GM18858 (cell line): Measurements from ENCODE around the gene KRT32.
"Not testable (repeated sequence)": the region's sequence is repeated elsewhere in the genome, so short reads cannot be mapped to it uniquely, and the experiment has no call there.

Experiments used
- ATAC-seq: cut with Tn5 transposase; IDR thresholded peaks from one replicate; pipeline ENCODE4 v1.9.1; 2021; ENCODE audit not compliant: unreplicated experiment

The KRT32 gene

DNA sequence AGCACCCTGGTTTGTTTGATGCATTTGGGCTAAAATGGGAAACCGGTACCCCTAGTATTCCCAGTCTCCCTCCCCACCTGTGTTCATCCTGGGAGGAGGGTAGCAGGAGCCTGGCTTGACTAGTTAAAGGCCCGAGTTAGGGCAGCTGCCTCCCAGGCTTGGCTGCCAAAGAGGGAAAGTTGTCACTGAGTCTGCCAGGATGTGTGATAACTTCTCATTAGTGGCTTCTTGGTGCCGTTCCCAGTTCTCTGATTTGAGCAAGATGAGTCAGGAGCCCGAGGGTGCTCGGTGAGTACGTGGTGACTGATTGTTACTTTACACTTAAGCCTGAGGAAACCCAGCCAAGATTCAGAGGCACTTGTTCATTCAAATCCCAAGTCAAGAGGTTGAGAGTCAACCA, 2.5 kb downstream of the KRT32 start:
- no peak for ATAC-seq

DNA sequence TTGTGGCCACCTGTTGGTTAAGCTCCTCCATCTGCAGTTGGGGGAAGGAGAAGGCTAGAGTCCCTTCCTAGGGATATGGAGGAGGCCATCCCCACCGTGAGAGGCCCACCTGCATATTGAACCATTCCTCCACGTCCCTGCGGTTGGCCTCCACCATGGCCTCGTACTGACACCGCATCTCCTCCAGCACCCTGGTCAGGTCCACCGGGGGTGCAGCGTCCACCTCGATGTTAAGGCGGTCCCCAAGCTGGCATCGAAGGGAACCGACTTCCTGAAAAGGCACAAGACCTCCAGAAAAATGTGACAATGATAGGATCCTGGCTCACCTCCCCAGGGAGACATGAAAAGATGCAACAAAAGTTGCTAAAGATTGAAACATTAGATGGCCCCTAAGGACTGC, 3.0 kb downstream of the KRT32 start:
- no peak for ATAC-seq

DNA sequence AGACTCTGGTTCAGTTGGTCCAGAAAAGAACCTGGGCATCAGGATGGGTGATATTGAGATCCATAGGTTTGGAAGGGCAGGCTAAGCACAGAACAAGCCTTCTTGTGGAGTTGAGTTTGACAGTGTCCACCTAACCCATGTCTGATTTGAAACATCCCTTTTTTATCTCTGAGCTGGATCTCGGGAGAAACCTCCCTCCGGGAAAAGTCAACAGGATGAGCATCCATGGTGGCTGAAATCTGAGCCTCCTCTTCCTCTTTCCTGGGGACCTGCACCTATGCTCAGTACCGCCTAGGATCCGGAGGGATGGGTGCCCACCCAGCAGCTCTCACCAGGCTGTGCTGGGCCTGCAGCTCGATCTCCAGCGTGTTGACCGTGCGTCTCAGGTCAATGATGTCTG, 3.4 kb downstream of the KRT32 start:
- ATAC-seq: no peak

DNA sequence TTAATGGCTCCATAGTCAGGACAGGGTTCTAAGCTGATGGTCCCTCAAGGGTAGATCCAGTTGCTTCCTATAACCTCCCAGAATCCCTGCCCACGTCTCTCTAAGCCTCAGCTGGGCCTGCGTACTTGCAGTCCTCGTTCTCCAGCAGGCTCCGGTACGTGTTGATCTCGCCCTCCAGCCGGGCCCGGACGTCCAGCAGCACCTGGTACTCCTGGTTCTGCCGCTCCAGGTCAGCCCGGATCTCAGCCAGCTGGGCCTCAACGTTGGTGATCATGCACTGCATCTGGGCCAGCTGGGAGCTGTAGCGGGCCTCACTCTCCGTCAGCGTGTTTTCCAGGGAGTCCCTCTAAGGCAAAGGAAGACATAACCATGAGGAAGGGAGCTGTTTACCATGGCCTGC, 4.5 kb downstream of the KRT32 start:
- ATAC-seq: no peak

DNA sequence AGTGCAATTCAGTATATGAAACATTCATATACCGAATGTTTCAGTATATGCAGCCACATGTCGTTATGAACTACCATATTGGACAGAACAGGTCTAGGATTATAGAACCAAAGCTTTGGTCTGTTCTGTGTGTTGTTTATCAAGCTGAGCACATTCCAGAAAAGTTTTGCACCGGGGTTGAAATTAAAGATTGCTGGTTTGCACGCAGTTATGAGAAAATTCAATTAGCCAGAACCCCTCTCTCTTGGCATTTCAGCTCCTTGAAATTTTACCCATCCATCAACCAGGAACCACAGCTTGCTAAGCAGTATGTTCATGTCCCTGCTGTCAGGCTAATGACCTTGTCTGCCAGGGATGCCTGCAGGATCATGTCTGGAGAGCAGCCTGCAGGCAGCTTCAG, 9.5 kb downstream of the KRT32 start:
- ATAC-seq: no peak

DNA sequence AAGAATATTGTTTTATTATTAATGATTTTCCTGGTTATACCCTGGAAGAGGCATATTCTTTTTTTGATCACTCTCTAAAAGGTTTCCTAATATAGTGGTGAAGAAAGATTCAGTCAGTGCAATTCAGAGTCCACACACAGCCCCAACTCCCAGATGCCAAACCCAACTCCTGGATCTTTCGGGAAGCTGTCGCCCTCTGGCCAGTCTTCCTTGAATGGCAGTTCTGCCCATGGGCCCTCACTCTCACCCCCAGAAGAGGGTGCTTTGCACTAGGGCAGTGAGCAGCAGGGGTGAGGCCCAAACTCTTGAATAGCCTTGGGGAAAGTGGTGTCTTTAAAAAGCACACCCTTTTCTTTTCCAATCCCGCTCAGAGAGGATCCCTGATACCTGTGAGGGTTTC, 11.0 kb downstream of the KRT32 start:
- ATAC-seq: no peak

DNA sequence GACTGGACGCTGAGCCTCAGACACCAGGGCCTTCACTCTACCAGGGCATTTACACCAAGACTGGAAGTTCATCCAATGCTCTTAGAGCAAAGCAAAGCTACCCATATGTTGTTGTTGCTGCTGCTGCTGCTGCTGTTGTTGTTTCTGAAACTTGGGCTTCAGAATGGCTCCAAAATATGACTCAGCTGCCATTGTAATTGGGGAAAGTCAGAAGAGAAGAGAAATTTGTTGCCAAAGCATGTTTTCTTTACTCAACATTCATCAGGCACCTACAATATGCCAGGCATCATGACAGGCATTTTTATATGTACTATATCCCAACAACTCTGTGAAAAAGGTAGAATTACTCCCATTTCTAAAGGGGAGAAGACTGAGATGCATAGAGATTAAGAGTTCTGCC, 11.9 kb downstream of the KRT32 start:
- no peak for ATAC-seq

DNA sequence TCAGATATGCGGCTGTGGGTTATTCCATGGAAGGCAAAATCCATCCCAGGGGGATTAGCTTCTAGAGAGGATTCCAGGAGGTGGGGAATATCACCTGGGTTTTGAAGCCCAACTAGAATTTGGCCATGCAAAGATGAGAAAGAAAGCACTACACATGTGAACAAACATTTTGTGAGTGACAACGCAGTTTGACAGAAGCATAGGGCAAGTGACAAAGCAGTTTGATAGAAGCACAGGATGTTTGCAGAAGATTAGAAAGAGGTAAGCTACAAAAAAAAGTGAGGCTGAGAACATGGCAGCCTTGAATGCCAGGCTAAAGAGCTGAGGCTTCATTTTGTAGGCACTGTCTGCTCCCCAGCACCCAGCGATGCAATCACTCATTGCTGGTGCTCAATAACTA, 14.1 kb downstream of the KRT32 start:
- no peak for ATAC-seq

DNA sequence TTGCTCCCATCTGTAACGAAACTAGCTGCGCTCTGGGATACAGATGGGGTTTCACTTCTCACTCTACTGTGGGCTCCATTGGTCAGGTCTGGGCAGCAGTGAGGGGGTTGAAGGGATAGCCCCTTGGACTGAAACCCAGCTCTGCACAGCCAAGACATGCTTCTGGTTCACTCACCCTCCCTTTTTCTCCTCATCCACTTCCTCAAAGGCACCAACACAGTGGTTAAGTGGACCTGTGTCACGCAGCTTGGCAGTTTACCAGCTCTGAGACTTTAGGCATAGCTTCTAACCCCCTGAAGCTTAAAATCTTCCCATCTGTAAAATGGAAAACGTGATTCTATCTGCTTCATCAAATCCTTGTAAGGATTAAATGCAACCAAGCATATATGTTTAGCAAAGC, 14.9 kb downstream of the KRT32 start:
- ATAC-seq: no peak

DNA sequence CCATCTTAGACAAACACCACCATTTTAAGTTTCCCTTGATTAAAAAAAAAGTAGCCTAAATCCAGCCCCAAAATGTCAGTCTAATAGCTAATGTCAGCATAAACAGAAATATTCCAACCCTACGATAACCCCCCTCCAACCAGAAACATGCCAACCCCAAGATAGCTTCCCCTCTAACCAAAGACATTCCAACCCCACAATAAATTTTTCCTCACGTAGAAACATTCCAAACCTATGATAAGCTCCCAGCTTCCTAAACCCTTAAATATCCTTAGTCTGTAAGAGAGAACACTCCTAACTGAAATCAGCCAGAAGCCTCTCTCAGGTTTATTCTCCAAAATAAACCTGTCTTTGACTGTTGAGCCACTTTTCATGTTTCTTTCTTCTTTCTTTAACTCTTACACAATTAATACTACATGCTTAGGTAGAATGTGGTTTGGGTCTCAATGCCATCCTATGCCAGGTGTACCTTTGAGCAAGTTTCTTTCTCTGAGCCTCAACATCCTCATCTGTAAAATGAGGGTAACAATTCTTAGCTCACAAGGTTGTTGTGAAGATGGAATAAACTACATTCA, 15.9 kb downstream of the KRT32 start:
- no peak for ATAC-seq

DNA sequence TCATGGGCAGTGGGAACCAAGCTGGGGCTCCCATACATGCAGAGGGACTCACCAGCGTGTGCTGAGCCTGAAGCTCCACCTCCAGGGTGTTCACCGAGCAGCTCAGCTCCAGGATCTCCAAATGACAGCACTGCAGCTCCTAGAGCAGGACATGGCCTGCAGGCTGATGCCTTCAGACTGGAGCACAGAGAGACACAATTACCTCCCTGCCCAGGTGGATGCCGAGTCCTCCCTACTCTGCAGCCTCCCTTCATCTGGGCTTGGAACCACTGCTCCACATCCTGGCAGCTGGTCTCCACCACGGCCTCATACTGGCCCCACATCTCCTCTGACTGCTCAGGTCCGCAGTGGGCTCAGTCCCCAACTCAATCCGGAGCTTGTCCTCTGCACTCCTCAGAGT, 18.2 kb downstream of the KRT32 start:
- no peak for ATAC-seq

DNA sequence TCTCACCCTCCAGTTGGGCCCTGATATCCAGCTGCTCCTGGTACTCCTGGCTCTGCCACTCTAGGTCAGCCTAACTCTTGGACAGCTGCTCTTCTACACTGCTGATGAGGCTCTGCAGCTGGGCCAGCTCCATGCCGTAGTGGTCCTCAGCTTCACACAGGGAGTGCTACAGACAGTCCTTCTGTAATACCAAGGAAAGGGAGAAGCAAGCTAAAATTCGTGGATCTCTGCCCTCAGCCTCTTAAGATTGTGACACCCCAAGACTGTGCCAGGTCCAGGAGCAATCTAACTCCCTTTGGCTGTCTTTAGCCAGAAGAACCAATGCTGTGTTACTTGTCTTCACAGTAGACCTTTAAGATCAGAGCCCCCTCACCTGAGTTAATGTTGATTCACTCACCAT, 18.7 kb downstream of the KRT32 start:
- ATAC-seq: no peak

DNA sequence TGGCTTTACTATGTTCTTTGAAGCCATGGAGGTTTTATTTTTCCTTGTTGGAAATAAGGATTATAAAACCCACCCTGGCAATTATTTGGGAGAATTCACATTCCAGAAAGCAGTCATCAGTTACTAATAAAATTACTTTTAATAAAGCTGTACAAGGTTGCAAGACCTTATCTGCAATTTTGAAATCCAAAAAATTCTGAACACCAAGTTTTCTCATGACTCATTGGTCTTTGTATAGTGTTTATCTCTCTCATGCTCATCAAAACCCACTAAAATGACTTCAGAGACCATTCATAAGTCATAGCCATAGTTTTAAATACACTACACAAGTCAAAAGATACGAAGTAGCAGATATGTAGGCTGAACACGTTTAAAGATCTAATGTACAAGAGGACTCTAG, 20.4 kb downstream of the KRT32 start:
- ATAC-seq: no peak

DNA sequence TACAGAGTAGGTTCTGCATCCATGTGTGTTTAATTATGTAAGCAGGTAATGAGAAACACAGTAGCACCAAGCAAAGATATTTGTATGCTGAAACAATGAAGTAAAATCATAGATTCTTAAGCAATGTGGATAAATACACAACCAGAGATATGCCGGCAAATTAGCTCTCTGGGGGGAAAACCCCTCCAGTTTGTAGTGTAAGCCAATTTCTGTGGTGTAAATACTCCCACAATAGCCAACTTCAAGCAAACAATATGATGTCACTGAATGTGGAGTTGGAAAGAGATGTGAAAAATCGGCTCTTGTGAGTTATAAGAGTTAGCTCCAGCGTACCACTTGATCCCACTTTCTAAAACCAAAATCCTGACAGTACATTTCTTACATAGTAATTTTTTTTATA, 22.5 kb downstream of the KRT32 start:
- no peak for ATAC-seq

DNA sequence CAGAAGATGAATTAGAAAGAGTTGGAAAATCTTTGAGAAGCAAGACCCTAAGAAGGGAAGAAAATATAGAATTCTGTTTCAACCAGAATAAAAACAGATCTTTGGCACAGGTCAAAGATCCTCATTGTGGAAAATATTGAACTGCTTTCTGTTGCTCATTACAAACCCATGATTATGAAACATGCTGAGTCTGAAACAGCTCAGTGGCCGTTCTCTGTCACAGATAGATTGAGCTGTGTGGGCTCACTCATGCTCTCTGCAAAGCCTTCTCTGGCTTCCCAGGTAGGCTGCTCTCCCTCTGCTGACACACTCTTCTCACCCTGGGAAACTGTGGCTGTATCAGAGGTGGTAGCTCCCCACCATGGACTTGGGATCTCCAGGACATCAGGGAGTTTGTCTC, 23.0 kb downstream of the KRT32 start:
- no peak for ATAC-seq

DNA sequence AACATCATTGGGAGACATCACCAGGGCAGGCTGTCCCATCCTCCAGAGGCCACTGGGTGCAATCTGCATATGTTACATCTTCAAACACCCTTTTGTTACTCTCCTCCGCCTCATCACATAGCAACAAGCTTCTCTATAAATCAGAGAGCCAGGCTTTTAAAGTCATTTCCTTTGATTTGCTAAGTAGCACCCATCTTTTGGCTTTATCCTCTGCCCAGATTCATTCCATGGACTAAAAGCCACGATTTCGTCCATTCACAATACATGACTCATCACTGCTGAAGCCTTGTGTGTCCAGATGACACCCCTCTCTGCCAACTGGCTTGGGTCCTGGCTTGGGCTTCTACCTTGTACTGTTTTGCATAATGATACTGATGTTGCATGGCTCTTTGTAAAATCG, 24.4 kb downstream of the KRT32 start:
- no peak for ATAC-seq

DNA sequence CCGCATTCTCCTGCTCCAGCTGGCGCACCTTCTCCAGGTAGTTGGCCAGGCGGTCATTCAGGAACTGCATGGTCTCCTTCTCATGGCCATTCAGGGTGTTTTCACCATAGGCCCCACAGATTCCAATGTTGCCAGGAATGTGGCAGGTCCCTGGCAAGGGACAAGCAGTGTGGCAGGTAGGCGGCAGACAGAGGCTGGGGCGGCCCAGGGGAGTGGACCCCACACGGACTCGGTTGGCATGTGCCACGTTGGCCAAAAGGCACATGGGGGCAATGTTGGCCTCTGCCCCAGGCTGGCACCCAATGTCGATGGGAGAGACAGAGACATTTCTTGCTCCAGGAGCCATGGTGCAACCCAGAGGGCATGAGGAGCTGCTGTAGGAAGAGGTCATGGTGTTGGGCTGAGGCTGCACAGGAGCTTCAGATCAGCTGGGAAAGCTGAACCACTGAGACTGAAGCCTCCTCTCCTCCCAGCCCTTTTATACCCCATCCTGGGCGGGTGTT, 26.6 kb downstream of the KRT32 start, which contains the start of gene KRT38:
KRT38 (minus strand) TSS at position 453 of the 503 bp plus-strand sequence; CDS start at position 391, 62 bp downstream.
- no peak for ATAC-seq

DNA sequence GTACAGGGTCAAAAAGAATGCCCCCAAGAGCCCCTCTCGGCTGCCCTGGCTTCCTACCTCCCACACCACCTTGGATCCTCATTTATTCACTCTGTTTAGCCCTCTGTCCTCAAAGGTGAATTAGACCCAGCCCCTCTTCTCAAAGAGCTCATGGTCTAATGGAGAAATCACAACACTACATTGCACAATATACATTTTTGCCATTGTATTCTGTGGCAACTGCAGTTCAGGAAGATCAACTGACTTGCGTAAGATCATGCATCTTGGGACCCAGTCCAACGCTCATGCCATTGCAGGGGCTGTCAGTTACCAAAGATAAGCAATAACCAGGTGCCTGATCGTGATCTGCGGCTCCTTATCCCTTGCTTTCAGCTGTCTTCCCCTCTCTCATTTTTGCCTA, 27.8 kb downstream of the KRT32 start:
- ATAC-seq: no peak

DNA sequence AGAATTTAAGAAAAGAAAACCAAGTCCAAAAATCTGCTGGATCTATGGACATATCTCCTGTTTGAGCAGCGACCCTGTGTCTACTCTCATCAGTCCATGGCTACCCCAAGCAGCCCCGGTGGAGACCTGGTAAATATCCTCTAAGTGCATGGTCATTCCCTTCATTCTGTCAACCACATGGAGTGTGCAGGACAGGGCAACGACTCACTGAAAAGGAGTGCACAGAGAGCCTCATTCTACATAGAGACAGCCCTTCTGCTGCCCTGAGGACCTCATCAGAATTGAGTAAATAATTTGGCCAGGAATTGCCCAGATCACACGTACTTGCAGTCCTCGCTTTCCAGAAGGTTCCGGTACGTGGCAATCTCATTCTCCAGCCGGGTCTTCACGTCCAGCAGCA, 29.4 kb downstream of the KRT32 start:
- ATAC-seq: no peak

DNA sequence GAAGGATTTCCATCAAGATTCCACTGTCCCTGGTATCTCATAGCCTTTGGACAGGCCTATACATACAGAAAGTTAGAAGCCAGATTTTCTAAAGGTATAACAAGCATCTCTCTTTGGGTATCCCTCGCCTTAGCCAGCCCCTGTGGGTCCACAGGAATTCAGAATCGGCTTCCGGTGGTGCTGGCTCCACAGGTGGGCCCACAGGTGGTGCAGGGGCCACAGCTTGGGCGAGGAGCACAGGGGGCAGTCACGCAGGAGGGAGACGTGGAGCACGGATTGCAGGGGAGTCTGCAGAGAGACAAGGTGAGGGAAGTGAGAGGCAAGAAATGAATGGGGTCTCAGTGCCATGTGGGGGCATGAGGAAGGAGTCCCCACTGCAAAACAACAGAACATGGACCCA, 29.9 kb downstream of the KRT32 start:
- ATAC-seq: no peak

DNA sequence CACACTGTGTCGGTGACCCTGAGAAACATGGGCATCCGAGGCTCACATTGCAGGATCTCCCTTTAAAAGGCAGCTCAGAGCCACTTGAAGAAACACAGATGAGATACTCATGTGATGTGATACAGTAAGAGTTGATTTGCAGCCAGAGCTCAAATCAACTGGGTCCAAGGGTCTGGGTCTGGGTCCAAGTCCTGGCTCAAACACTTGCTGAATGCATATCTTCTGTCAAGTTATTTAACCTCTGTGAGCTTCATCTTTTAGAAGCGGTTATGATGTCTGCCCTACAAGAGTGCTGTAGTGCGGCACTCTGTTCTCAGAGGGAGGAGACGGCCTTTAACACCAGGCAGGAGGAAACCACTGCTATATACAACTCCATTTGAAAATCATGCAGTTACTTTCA, 32.8 kb downstream of the KRT32 start:
- no peak for ATAC-seq

DNA sequence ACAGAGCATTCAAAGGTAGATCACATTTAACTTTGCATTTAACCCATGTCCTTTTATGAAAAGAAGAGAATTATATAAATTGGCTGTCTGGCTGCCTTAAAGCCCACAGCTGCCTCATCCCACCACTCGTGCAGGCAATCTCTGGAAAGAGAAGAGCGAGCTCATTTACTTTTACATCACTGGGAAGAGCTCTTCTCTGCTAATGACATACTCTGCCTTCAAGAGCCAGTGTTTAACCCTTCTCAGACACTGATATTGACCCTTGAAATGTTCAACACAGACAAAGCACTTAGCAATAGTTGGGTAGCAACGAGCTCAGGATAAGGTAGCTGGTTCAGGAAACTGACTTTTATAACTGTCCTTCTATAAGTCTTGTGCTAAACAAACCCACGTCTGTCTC, 33.2 kb downstream of the KRT32 start:
- ATAC-seq: no peak

DNA sequence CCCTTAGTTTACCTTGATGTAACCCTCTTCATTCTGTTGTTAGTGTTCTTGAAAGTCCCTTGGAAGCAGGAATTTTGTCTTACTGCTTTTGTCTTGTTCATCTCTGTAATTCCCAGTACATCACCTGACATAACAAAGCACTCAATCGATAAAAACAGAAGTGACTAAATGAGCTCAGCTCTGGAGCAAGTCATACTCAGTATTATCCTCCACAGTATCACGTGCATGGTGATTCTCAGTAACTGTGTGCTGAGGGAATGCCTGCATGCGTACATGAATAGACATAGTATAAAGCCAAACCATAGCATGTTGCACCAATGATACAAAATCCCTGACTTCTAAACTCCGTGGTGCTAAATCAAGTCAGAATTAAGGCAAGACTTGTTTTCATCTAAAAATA, 33.6 kb downstream of the KRT32 start:
- no peak for ATAC-seq

DNA sequence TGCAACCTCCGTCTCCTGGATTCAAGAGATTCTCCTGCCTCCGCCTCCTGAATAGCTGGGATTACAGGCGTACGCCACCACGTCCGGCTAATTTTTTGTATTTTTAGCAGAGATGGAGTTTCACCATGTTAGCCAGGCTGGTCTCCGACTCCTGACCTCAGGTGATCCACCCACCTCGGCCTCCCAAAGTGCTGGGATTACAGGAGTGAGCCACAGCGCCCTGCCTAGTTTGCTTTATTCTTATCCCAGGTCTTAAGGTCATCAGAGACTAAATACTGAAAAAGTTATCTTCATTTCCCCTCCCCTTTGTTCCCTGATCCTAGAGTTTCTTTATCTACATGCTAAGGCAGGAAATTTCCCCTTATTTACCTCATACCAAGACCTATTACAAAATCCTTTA, 36.8 kb downstream of the KRT32 start:
- ATAC-seq: not testable (repeated sequence)
